ENCODE results near the gene MYOCD.

DNA sequence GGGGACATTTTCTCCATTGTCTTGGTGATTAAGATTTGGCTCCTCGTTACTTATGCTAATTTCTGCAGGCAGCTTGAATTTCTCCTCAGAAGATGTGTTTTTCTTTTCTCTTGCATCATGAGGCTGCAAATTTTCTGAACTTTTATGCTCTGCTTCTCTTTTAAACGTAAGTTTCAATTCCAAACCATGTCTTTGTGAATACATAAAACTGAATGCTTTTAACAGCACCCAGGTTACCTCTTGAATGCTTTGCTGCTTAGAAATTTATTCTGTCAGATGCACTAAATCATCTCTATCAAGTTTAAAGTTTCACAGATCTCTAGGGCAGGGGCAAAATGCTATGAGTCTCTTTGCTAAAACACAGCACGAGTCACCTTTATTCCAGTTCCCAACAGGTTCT lies 143.0 kb downstream of the MYOCD start:
- no peak for TF ChIP-seq CTCF (IDR thresholded peaks at IDR 0.05; ENCODE audit: low read length)
- no peak for TF ChIP-seq EZH2 (IDR thresholded peaks at IDR 0.05; ENCODE audit: borderline replicate concordance, low read length)

Measured in OCI-LY1 (cell line).